PC-9 (cell line): ENCODE measurements around the gene SLC22A1. TPM values are rescaled to one million over a fixed set of nuclear protein-coding genes. Genes with fewer than 3 reads are reported as not detected.
"Not testable (repeated sequence)": the region's sequence is repeated elsewhere in the genome, so short reads cannot be mapped to it uniquely, and the experiment has no call there.

Source experiments
- BruUV-seq: library from RNA; stranded (reverse); fragments of 400-500 nt; replicated peaks from 2 replicates; lab custom pipeline; 2021; lab: Mats Ljungman, UMichigan
- CTCF ChIA-PET: fragments of 300-600 bp; sonication (Branson Sonifier 250); formaldehyde crosslinking; loops from one replicate; lab custom pipeline; 2022; ENCODE audit warnings: antibody characterized with exemption; lab: Charles Lee
- POLR2A ChIA-PET: fragments of 300-600 bp; sonication (Branson Sonifier 250); formaldehyde crosslinking; loops from one replicate; lab custom pipeline; 2022; ENCODE audit warnings: antibody characterized with exemption; ENCODE audit not compliant: unreplicated experiment; lab: Charles Lee
- DNase-seq, 2 experiments: peaks; one replicate each; pipeline versions ENCODE4 v3.0.0 to v3.0.0-alpha.2; 2015 to 2022; ENCODE audit warnings: mixed read lengths in 1 of 2
- H2AFZ ChIP-seq: fragments of 200-600 bp; sonication (generic); 2 replicates; pipeline ENCODE4 v1.8.1; 2017; ENCODE audit warnings: antibody characterized with exemption
- H3F3A ChIP-seq: fragments of 200-600 bp; sonication (generic); 2 replicates; pipeline ENCODE4 v1.8.1; 2017; ENCODE audit warnings: antibody characterized with exemption, mild to moderate bottlenecking, low read depth; ENCODE audit not compliant: insufficient read depth
- H3K27ac ChIP-seq: fragments of 200-600 bp; sonication (generic); 2 replicates; pipeline ENCODE4 v1.6.1; 2016; ENCODE audit warnings: mixed run types
- H3K27me3 ChIP-seq: fragments of 200-600 bp; sonication (generic); 2 replicates; pipeline ENCODE4 v1.6.1; 2016; ENCODE audit warnings: low read depth, mixed run types; ENCODE audit not compliant: insufficient read depth
- H3K36me3 ChIP-seq: fragments of 200-600 bp; sonication (generic); 2 replicates; pipeline ENCODE4 v1.6.1; 2016; ENCODE audit warnings: low read depth, mixed run types
- H3K4me1 ChIP-seq: fragments of 200-600 bp; sonication (generic); replicated peaks from 2 replicates; pipeline ENCODE4 v1.6.1; 2016; ENCODE audit warnings: mixed run types; ENCODE audit not compliant: insufficient read depth
- H3K4me2 ChIP-seq: fragments of 200-600 bp; sonication (generic); 2 replicates; pipeline ENCODE4 v1.6.1; 2017; ENCODE audit warnings: mixed run types
- H3K4me3 ChIP-seq: fragments of 200-600 bp; sonication (generic); 2 replicates; pipeline ENCODE4 v1.6.1; 2016; ENCODE audit warnings: mixed run types
- H3K79me2 ChIP-seq: fragments of 200-600 bp; sonication (generic); 2 replicates; pipeline ENCODE4 v1.6.1; 2017; ENCODE audit warnings: low read depth, mixed run types
- H3K9me2 ChIP-seq: fragments of 200-600 bp; sonication (generic); 2 replicates; pipeline ENCODE4 v1.8.1; 2017; ENCODE audit warnings: mild to moderate bottlenecking; ENCODE audit not compliant: insufficient read depth
- H3K9me3 ChIP-seq: fragments of 200-600 bp; sonication (generic); 2 replicates; pipeline ENCODE4 v1.8.1; 2016; ENCODE audit warnings: low read depth; ENCODE audit not compliant: insufficient read depth
- H4K20me1 ChIP-seq: fragments of 200-600 bp; sonication (generic); 2 replicates; pipeline ENCODE4 v1.8.1; 2017; ENCODE audit not compliant: insufficient read depth
- EZH2 ChIP-seq: fragments of 200-600 bp; sonication (generic); IDR thresholded peaks from 2 replicates; pipeline ENCODE4 v1.8.0; 2017; ENCODE audit warnings: antibody characterized with exemption, low read depth
- intact Hi-C: fragments of 100-400 bp; cut with micrococcal nuclease; formaldehyde crosslinking; loops from one replicate; pipeline ENCODE4 v1.10.0; 2022; ENCODE audit not compliant: unreplicated experiment
- total RNA-seq: library from RNA; stranded (reverse); gene quantifications from 2 replicates; pipeline ENCODE4 v1.2.3, GENCODE V29; 2021
- TF ChIP-seq, protein P1 (sequence below): fragments of 200-600 bp; sonication (generic); conservative IDR thresholded peaks from 2 replicates; pipeline ENCODE4 v1.6.1; 2017; ENCODE audit warnings: mixed run types, antibody characterized with exemption, mild to moderate bottlenecking, moderate library complexity

SLC22A1 gene
- total RNA-seq, 1 experiment from 2014 or later = not detected

DNA sequence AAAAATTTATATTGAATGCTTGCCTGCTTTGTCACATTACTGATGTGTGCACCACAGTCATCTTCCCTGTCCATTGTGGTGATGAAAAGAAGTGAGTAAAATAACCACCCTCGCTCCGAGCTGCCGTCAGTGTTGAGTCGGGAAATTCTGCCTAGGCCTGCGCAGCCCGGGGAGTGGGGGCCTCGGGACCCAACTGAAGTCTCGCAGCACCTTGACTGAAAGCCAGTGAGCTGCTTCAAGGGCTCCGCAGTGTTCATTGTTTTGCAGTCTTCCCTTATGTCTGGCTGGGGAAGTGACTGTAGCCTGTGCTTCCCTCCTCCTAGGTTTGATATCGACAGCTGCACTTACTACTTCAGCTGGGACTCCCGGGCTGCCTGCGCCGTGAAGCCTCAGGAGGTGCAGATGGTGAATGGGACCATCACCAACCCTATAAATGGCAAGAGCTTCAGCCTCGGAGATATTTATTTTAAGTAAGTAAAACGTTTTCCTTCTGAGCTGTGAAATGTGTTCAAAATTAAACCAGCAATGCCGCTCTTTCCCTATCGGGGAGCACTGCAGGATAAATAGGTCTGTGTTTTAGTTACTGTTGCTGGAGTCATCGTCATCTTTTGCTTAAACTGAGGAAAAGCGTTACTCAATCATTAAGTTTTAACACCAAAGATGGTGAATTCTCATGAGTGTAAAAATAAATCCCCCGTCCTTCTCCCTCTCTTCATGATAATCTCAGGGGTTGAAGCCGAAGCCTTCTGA is 32.7 kb upstream of the SLC22A1 start:
- BruUV-seq = no TSS peak
- intact Hi-C loops = loop anchor here (5.0 kb wide), 1 partner anchor 368 kb away; no protein-coding TSS in a partner anchor

DNA sequence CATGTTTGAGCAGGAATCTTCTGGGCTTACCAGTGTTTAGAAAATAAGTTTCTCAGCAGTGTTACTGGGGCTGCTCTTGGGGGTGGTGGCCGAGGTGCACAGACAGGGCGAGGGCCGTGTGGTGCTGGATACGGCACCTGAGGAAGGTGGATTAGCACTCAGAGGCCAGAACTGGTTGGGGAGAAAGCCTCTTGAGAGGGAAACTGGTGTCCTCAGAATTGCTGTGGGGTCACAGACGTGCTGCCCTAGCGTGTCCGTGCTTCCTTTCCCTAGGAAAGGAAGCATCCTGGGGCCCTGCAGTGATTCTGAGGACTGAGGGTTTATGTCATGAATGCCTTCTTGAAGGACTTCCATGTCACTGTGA is 32.1 kb upstream of the SLC22A1 start:
- TF ChIP-seq, protein P1, sequence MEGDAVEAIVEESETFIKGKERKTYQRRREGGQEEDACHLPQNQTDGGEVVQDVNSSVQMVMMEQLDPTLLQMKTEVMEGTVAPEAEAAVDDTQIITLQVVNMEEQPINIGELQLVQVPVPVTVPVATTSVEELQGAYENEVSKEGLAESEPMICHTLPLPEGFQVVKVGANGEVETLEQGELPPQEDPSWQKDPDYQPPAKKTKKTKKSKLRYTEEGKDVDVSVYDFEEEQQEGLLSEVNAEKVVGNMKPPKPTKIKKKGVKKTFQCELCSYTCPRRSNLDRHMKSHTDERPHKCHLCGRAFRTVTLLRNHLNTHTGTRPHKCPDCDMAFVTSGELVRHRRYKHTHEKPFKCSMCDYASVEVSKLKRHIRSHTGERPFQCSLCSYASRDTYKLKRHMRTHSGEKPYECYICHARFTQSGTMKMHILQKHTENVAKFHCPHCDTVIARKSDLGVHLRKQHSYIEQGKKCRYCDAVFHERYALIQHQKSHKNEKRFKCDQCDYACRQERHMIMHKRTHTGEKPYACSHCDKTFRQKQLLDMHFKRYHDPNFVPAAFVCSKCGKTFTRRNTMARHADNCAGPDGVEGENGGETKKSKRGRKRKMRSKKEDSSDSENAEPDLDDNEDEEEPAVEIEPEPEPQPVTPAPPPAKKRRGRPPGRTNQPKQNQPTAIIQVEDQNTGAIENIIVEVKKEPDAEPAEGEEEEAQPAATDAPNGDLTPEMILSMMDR = no peak
- TF ChIP-seq EZH2 = no peak
- Histone ChIP-seq H3K4me1 (no peaks in the 10 kb centered on the region), H3K4me2 (no peak overlapping the region), H3K79me2 (no peaks in the 10 kb centered on the region), H2AFZ (no peak overlapping the region), H3K36me3 (peaks cover 14% of the 10 kb centered on the region), H3K4me3 (no peak overlapping the region), H3K9me2 (no peaks in the 10 kb centered on the region), H3K9me3 (no peaks in the 10 kb centered on the region), H3F3A (no peaks in the 10 kb centered on the region), H3K27ac (no peak overlapping the region), H4K20me1 (peaks cover 3% of the 10 kb centered on the region; the same call in 1 of the 2 replicates), H3K27me3 (no peaks in the 10 kb centered on the region)
- no peak for DNase-seq
- ChIA-PET CTCF (interaction anchor here (0.7 kb wide), 1 partner anchor 76 kb away, joined by 3 read pairs; no protein-coding TSS in a partner anchor), POLR2A (no interaction called here)
- intact Hi-C loops = loop anchor here (5.0 kb wide), 1 partner anchor 368 kb away; no protein-coding TSS in a partner anchor
- BruUV-seq = no TSS peak

More for the DNA sequence above, 32.7 kb upstream of the SLC22A1 start:
- ChIA-PET CTCF (no interaction called here), POLR2A (no interaction called here)
- H3K9me3 ChIP-seq = no peaks in the 10 kb centered on the region
- H4K20me1 ChIP-seq = no peaks in the 10 kb centered on the region
- H3K79me2 ChIP-seq = no peaks in the 10 kb centered on the region
- no peak overlapping the region for H2AFZ ChIP-seq
- H3K4me3 ChIP-seq = no peak overlapping the region
- H3K9me2 ChIP-seq = no peaks in the 10 kb centered on the region
- TF ChIP-seq, protein P1 = peak; percentile 2; the same call in 1 of the 2 replicates
- TF ChIP-seq EZH2 = no peak
- peaks cover 14% of the 10 kb centered on the region for H3K36me3 ChIP-seq
- H3K27me3 ChIP-seq = no peaks in the 10 kb centered on the region
- no peak for DNase-seq
- no peak overlapping the region for H3K4me2 ChIP-seq
- no peak overlapping the region for H3K27ac ChIP-seq
- H3K4me1 ChIP-seq = no peaks in the 10 kb centered on the region
- no peaks in the 10 kb centered on the region for H3F3A ChIP-seq

DNA sequence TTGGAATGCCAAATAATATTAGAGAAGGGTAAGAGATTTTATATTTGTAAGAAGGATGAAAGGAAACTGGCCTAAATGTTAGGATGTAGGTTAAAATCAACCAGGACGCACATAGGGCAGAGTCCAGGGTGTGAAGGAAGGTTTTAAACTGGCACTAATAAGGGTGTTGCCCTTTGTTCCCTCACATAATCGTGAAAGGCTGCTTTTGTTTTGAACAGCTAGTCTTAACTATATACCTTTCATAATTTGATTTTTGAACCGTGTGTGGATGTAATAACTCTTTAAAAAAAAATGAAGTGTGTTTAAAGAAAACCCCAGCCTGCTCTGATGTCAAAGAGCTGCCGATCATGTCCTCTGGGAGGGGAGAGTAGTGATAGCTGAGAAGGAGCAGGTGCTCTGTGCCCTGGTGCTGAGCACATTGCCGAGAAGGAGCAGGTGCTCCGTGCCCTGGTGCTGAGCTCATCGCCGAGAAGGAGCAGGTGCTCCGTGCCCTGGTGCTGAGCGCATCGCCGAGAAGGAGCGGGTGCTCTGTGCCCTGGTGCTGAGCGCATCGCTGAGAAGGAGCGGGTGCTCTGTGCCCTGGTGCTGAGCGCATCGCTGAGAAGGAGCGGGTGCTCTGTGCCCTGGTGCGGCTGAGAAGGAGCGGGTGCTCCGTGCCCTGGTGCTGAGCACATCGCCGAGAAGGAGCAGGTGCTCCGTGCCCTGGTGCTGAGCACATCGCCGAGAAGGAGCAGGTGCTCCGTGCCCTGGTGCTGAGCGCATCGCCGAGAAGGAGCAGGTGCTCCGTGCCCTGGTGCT is 31.0 kb upstream of the SLC22A1 start:
- H3K9me3 ChIP-seq, BruUV-seq, H3K79me2 ChIP-seq, H3K4me3 ChIP-seq, POLR2A ChIA-PET, CTCF ChIA-PET, H3K27ac ChIP-seq, H3K9me2 ChIP-seq, H3F3A ChIP-seq, H3K27me3 ChIP-seq, H3K4me1 ChIP-seq, DNase-seq, H3K4me2 ChIP-seq, H2AFZ ChIP-seq, H4K20me1 ChIP-seq, intact Hi-C loops: not testable (repeated sequence)
- H3K36me3 ChIP-seq = peaks cover 13% of the 10 kb centered on the region

DNA sequence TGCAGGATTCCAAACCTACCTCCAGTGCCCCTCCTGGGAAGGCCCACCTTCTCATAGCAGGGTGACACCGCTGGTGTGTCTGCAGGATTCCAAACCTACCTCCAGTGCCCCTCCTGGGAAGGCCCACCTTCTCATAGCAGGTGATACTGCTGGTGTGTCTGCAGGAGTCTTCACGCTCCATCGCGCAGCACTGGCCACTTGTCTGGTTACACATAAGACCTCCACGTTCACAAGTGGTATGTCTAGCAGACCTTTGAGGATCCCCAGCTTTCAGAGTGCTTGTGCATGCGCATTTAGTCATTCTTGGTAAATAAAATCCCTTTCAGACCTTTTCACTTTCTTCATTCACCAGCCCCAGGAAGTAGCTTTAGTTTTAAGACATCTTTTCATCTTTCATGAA is 29.4 kb upstream of the SLC22A1 start:
- H3K27ac ChIP-seq, H3K4me3 ChIP-seq, DNase-seq, H4K20me1 ChIP-seq, H3K9me3 ChIP-seq, H2AFZ ChIP-seq, intact Hi-C loops, POLR2A ChIA-PET, H3K4me1 ChIP-seq, H3F3A ChIP-seq, H3K27me3 ChIP-seq, H3K4me2 ChIP-seq, CTCF ChIA-PET, H3K9me2 ChIP-seq, BruUV-seq, H3K79me2 ChIP-seq: not testable (repeated sequence)
- peaks cover 12% of the 10 kb centered on the region; the same call in 1 of the 2 replicates for H3K36me3 ChIP-seq
